ENCODE measurements around the gene AGAP1.

Gene AGAP1

DNA sequence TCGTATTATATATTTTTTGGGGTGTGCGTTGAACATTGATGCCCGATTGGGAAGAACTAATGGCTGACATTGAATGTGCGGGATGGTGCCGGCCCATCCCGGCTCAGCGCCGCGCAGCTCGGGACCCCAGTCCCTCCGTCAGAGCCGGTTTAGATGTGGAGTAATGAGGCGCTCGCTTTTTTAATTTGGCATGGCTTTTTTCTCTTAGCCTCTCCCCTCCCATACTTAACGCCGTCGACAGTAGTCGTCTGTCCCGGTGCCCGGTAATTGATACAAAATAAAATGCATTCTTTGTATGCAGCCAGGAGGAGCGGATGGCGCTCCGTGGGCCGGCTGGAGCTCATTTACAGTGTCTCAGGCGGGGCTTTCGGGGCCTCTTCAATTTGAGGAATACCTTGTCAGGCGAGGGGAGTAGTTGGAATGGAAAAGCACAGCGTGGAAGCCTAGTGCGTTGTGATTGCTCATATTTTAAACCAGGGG is 465.1 kb downstream of the AGAP1 start:
- no peak for FAIRE-seq

GRCh38 chr2:235960011-235960715 is 466.3 kb downstream of the AGAP1 start:
- no peak for FAIRE-seq

DNA sequence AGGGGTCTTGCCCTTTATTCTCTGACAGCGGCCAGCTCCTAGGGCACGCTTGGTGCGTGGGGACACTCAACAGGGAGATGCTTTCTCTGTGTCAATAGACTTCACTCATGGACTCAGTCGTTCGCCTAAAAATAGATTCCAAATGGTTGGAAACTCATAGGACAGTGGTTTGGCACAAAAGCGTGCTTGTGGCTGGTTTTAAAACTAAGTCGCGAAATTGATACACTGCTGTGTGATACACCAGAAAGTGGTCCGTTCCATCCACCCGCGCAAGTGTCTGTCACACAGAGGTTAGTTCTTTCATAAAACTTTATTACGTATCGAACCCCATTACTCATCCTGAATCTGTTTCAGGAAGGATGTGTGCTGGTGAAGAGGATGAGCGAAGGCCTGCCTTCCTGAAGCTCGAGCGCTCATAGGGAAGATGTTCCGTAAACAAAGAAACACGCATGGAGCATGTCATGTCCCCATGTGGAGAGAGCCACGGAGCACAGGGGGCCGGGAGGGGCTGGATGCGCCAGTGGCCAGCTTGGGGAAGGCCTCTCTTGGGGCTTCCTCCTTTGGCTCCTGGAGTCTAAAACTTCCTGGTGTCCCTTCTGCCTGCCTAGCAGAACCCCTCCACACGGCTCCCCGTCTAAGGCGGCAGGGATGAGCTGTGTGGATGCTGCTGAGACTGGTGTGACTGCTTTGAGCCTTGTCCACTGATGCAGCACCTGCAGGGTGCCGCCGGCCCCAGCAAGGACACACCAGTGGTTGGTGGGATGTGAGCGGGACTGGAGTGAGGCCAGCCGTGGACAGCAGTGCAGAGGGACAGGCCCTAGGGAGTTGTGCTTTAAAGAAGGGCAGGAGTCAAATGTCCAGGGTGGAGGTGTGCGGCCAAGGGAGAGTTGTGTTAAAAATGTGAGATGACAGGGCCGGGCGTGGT is 467.1 kb downstream of the AGAP1 start:
- no peak for FAIRE-seq

DNA sequence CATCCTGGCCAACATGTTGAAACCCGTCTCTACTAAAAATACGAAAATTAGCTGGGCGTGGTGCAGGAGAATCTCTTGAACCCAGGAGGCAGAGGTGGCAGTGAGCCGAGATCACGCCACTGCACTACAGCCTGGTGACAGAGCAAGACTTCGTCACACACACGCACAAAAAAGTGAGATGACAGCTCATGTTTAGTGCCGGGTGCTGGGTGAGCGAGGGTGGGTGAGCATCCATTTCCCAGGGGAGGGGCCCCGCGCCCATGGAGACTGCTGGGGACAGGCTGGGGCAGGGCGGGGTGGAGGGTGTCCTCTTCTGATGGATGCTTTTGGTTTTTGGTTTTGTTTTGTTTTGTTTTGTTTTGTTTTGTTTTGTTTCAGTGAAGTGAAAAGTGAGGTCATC is 467.9 kb downstream of the AGAP1 start:
- FAIRE-seq, result no peak

DNA sequence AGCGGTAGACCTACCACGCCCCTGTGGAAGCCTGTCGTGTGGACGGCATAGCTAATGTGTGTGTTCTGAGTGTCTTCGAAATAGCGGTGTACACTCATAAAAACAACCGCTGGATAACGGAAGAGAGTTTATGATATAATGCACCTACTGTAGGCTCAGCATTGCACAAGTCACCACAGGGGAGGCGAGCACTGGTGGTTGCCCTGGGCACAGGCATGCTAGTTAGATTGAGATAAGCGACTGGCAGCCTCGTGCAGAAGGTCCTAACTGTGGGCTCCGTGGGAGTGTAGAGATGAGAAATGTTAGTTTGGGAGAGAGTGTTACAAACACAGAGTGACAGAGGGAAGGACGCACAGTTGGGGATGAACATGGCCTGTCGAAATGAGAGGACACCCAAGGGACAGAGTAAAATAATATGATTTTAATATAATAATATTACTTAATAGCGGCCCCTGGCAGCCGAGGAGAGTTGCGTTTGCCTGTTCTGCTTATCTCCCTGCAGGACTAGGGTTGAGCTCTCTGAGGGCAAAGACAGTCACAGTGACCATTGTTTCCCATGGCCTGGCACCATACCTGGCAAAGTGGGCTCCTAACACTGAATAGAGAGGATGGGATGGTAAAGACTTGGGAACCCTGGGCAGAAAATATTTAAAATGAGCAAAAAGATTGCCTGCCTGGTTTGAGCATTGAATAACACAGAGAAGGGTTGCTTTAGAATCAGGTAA is 470.2 kb downstream of the AGAP1 start:
- no peak for FAIRE-seq

- FAIRE-seq, result no peak
Measured at GRCh38 chr2:235964787-235965390, 471.0 kb downstream of the AGAP1 start.

GRCh38 chr2:235966396-235966795 is 472.6 kb downstream of the AGAP1 start:
- FAIRE-seq, result no peak

DNA sequence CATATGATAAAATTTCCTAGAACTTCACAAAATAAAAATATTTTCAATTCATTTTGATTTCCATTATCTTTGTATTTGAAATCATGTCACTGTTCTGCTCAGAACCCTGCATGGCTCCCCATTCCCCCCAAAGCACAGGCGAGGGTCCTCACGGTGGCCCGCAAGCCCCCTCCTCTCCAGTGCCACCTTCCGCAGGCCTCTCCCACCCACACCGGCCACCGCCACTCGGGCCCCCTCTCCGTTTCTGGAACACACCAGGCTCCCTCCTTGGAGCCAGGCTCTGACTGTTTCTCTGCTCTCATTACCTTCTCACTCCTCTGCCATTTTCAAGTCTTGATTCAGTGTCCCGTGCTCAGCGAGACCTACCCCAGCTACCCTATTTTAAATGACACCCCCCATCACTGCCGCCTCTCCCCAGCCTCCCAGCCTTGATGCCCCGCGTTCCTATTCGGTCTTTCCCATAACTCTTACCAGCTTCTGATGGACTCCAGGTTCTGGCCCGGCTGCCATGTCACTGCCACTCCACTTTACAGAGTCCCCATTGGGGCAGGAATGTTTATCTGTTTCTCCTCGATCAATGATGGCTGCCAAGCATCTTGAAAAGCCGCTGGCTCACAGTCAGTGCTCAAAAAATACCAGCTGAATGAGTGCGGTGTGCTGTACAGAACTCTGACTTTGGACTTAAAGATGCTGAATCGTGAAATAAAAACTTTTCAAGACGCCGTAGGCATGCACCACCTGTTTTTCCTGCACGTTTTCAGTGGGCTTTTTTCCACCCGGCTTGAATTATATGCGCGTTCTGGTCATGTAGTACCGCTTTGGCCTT is 473.3 kb downstream of the AGAP1 start:
- no peak for FAIRE-seq

- FAIRE-seq, result no peak
Measured at GRCh38 chr2:235968155-235968554, 474.3 kb downstream of the AGAP1 start.

DNA sequence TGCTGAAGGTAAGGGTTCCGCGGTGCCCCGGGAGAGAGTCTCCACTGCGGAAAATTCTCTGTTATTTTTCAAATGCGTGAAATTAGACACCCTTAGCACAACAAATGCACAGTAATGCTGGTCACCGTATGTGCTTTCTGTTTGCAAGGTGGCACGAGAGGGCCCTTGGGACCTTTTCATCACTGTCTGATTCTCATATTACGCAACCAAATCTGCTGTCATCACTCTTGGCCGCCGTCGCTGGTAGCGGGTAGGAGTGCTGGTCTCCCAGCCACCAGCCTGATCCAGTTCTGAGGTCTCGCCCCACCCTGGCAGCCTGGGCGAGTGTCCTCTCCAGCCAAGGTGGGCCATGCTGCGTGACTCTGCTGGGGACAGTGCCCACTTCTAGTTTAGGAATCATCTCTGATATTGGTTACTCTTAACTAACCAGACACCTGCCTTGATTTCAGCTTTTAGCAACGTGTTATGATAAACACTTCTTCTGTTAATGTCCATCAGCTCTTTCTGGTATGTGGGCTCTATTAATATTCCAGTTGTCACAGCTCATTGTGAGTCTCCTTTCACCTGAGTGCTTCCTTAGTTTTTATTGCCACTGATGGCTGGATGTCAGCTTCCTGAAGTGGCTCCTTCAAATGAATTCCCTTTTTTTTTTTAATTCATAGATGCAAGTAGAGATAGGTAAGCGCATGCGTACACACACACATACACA is 474.9 kb downstream of the AGAP1 start:
- no peak for FAIRE-seq

DNA sequence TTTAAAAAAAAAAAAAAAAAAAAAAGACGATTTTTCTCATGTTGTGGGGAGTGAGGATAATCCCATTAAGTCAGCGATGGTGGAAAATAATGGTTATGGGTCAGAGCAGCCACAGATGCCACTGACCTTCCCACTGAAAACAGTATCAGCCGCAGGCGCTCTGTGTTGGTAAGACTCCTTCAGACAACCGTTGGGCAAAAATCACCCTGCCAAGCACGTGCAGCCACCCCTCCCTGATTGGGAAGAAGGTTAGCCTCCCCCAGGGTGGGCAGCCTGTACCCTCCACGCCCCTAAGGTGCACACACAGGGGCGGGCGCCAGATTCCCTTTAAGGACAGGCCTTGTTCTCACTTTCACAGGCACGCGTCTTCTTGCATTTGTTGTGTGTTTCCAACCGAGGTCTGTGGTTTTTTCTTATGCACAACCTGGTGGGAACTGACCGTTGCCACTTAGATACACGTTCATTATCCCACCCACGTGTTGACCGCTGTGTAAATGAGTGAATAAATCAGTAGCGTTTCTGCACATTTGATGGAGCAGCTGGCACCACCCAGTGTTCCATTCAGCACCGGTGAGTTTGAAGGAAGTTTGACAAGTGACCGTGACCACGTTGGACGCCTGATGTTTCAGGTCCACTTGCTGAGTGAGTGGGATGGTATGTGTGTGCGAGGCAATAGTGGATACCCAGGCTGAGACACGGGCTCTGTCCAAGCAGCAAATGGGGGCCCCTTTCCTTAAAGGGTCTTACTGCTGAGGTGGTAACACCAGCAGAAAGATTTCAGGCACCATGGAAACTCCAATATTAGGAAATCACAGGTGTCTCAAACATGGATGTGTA is 476.6 kb downstream of the AGAP1 start:
- no peak for FAIRE-seq

GRCh38 chr2:235976516-235976915 is 482.7 kb downstream of the AGAP1 start:
- FAIRE-seq, result no peak

- FAIRE-seq, result no peak
Measured at GRCh38 chr2:235976956-235977355, 483.1 kb downstream of the AGAP1 start.

- no peak for FAIRE-seq
Measured at GRCh38 chr2:235977445-235977844, 483.6 kb downstream of the AGAP1 start.

DNA sequence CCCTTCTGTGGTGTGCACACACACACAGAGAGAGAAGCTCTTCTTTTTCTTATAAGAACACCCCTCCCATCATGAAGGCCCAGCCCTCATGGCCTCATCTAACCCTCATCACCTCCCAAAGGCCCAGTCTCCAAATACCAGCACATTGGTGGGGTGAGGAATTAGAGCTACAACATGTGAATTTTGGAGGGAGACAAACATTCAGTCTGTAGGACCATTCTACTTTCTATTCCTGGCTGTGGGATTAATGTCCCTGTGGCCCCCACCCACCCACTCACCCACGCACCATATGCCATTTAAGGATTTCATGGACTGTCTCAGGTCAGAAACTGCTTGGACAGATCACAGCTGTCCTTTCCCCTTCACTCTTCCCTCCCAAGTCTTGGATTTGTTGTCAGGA is 484.2 kb downstream of the AGAP1 start:
- FAIRE-seq, result no peak

GRCh38 chr2:235979037-235979436 is 485.2 kb downstream of the AGAP1 start:
- no peak for FAIRE-seq

- FAIRE-seq, result no peak
Measured at GRCh38 chr2:235979753-235980435, 486.1 kb downstream of the AGAP1 start.

DNA sequence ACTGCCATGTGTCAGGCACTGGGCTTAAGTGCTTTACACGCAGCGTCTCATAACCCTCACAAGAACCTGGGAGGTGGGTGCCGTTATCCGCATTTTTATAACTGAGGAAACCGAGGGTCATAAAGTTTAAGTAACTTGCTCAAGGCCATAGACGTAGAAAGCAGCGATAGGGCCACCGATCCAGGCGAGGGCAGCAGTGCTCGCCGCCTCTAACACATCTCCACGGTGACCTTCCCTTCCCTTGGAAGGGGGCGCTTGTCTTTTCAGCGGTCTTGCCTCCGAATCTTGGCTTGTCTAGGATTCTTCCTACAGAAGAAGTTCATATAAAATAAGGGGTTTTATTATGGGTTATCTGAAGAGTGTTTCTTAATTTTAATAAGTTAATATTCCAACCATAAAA is 487.8 kb downstream of the AGAP1 start:
- no peak for FAIRE-seq

GRCh38 chr2:235983016-235983415 is 489.2 kb downstream of the AGAP1 start:
- no peak for FAIRE-seq

DNA sequence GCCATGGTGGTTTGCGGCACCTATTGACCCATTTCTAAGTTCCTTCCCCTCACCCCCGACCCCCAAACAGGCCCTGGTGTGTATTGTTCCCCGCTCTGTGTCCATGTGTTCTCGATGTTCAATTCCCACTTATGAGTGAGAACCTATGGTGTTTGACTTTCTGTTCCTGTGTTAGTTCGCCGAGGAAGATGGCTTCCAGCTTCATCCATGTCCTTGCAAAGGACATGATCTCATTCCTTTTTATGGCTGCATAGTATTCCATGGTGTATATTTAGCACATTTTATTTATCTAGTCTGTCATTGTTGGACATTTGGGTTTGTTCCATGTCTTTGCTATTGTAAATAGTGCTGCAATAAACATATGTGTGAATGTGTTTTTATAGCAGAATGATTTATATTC is 490.7 kb downstream of the AGAP1 start:
- no peak for FAIRE-seq
